ENCODE measurements around the gene WNK4.

GRCh38 chr17:42760652-42761581 lies 19.5 kb upstream of the WNK4 start, which contains the start of gene RAMP2:
- TF ChIP-seq EZH2 (optimal IDR thresholded peaks at IDR 0.05; ENCODE audit: low read depth, low read length) (no peak), EZH2phosphoT487 (IDR thresholded peaks at IDR 0.05; ENCODE audit: low read length) (no peak)
- TF ChIP-seq, protein P1, sequence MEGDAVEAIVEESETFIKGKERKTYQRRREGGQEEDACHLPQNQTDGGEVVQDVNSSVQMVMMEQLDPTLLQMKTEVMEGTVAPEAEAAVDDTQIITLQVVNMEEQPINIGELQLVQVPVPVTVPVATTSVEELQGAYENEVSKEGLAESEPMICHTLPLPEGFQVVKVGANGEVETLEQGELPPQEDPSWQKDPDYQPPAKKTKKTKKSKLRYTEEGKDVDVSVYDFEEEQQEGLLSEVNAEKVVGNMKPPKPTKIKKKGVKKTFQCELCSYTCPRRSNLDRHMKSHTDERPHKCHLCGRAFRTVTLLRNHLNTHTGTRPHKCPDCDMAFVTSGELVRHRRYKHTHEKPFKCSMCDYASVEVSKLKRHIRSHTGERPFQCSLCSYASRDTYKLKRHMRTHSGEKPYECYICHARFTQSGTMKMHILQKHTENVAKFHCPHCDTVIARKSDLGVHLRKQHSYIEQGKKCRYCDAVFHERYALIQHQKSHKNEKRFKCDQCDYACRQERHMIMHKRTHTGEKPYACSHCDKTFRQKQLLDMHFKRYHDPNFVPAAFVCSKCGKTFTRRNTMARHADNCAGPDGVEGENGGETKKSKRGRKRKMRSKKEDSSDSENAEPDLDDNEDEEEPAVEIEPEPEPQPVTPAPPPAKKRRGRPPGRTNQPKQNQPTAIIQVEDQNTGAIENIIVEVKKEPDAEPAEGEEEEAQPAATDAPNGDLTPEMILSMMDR (IDR thresholded peaks at IDR 0.05; ENCODE audit: low read length): no peak

All from MM.1S (cell line).